ENCODE results near the gene ABLIM1.

Gene ABLIM1

DNA sequence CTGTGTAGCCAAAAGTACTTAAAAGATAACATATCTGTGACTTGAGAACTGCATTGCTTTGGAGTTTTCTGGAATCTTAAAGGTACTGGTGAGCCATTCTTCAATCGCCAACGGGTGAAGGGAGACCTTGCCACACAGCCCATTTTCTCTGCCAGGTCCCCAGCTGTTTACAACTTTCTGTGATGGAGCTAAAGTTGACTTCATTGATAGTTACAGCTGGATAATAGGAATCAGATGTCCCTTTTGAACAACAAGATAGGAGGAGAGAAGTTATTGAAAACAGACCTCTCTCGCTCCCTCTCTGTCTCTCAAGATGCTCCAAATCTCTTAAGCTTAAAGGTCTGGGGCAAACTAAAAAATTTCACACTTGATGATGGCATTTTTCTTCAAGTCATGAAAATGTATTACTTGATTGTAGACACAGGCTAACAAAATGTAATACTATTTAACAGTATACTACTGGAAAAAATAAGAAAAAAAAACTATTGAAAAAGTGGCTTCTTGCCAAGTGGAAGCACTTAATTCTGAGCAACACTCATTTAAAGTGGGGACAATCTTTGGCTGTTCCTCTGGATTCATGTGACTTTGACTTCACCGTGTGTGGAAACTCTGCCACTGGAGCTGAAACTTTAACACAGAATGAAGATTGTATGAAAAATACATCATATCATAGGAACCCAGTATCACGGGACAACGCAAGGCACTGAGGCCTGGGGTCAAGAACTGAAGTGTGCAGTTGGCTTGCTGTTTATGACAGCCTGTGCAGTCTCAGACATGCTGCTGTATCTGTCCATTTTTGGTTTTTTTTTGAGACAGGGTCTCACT, 175.4 kb downstream of the ABLIM1 start:
- no peaks in the 10 kb centered on the region for H3K9me2 ChIP-seq (replicated peaks; ENCODE audit: insufficient read depth, low read length)
- H3K27ac ChIP-seq (ENCODE audit: low read length), result no peak overlapping the region
- H3K36me3 ChIP-seq (replicated peaks; ENCODE audit: insufficient read depth, low read length), result no peaks in the 10 kb centered on the region
- no peaks in the 10 kb centered on the region for H3K9me3 ChIP-seq (replicated peaks; ENCODE audit: insufficient read depth, low read length)
- TF ChIP-seq CTCF (IDR thresholded peaks at IDR 0.05; ENCODE audit: low read length), result no peak
- TF ChIP-seq EZH2 (optimal IDR thresholded peaks at IDR 0.05; ENCODE audit: low read depth, low read length), result no peak
- no peak for TF ChIP-seq EZH2phosphoT487 (IDR thresholded peaks at IDR 0.05; ENCODE audit: low read length)
- peaks cover 4% of the 10 kb centered on the region; the same call in 1 of the 2 replicates for H3K4me1 ChIP-seq (ENCODE audit: low read length)
- H3F3A ChIP-seq (ENCODE audit: insufficient read depth, low read length), result no peaks in the 10 kb centered on the region
- no peak for DNase-seq
- H2AFZ ChIP-seq (ENCODE audit: low read length), result no peak overlapping the region
- H4K20me1 ChIP-seq (ENCODE audit: insufficient read depth, low read length), result no peaks in the 10 kb centered on the region
- no peaks in the 10 kb centered on the region for H3K79me2 ChIP-seq (ENCODE audit: low read length)
- no peak overlapping the region for H3K4me3 ChIP-seq (ENCODE audit: low read length)
- H3K9ac ChIP-seq (ENCODE audit: low read length), result no peak overlapping the region
- H3K4me2 ChIP-seq (ENCODE audit: low read depth, low read length), result no peak overlapping the region
- no peaks in the 10 kb centered on the region for H3K27me3 ChIP-seq (replicated peaks; ENCODE audit: insufficient read depth, low read length)

- no peak overlapping the region for H2AFZ ChIP-seq (ENCODE audit: low read length)
- no peaks in the 10 kb centered on the region for H3F3A ChIP-seq (ENCODE audit: insufficient read depth, low read length)
- no peaks in the 10 kb centered on the region for H3K36me3 ChIP-seq (replicated peaks; ENCODE audit: insufficient read depth, low read length)
- H3K4me3 ChIP-seq (ENCODE audit: low read length), result no peak overlapping the region
- H3K9me3 ChIP-seq (replicated peaks; ENCODE audit: insufficient read depth, low read length), result no peaks in the 10 kb centered on the region
- H3K27ac ChIP-seq (ENCODE audit: low read length), result no peak overlapping the region
- no peak for DNase-seq
- H3K9ac ChIP-seq (ENCODE audit: low read length), result no peak overlapping the region
- no peaks in the 10 kb centered on the region for H3K27me3 ChIP-seq (replicated peaks; ENCODE audit: insufficient read depth, low read length)
- TF ChIP-seq EZH2 (optimal IDR thresholded peaks at IDR 0.05; ENCODE audit: low read depth, low read length), result no peak
- TF ChIP-seq CTCF (IDR thresholded peaks at IDR 0.05; ENCODE audit: low read length), result no peak
- TF ChIP-seq EZH2phosphoT487 (IDR thresholded peaks at IDR 0.05; ENCODE audit: low read length), result no peak
- H3K4me2 ChIP-seq (ENCODE audit: low read depth, low read length), result no peak overlapping the region
- H3K9me2 ChIP-seq (replicated peaks; ENCODE audit: insufficient read depth, low read length), result no peaks in the 10 kb centered on the region
- no peaks in the 10 kb centered on the region for H4K20me1 ChIP-seq (ENCODE audit: insufficient read depth, low read length)
- no peaks in the 10 kb centered on the region for H3K4me1 ChIP-seq (ENCODE audit: low read length)
- no peaks in the 10 kb centered on the region for H3K79me2 ChIP-seq (ENCODE audit: low read length)
These were observed 177.0 kb downstream of the ABLIM1 start for GRCh38 chr10:114481055-114481454.

DNA sequence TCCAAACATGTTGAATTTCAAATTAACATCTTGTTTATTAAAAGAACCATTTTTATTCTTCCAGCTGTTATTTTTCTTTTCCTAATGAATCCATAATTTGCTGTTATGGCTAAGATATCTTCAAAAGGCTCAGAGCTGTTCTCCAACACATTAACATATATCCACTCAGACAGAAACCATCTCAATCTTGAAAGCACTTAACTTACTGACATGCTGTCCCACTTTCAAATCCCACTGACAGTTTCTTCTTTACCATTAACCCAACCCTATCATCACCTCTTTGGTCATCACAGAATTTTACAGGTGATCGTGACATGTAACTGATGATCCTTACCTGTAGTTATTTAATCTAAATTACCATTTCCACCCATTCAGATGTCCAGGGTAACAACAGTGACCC, 178.2 kb downstream of the ABLIM1 start:
- Histone ChIP-seq H2AFZ (ENCODE audit: low read length) (no peak overlapping the region), H3K27ac (ENCODE audit: low read length) (no peak overlapping the region), H3F3A (ENCODE audit: insufficient read depth, low read length) (no peaks in the 10 kb centered on the region), H3K4me1 (ENCODE audit: low read length) (no peaks in the 10 kb centered on the region), H3K36me3 (replicated peaks; ENCODE audit: insufficient read depth, low read length) (no peaks in the 10 kb centered on the region), H3K9ac (ENCODE audit: low read length) (no peak overlapping the region), H3K9me2 (replicated peaks; ENCODE audit: insufficient read depth, low read length) (no peaks in the 10 kb centered on the region), H3K4me2 (ENCODE audit: low read depth, low read length) (no peak overlapping the region), H3K79me2 (ENCODE audit: low read length) (no peaks in the 10 kb centered on the region), H3K4me3 (ENCODE audit: low read length) (no peak overlapping the region), H3K27me3 (replicated peaks; ENCODE audit: insufficient read depth, low read length) (no peaks in the 10 kb centered on the region), H3K9me3 (replicated peaks; ENCODE audit: insufficient read depth, low read length) (no peaks in the 10 kb centered on the region), H4K20me1 (ENCODE audit: insufficient read depth, low read length) (no peaks in the 10 kb centered on the region)
- TF ChIP-seq CTCF (IDR thresholded peaks at IDR 0.05; ENCODE audit: low read length) (no peak), EZH2phosphoT487 (IDR thresholded peaks at IDR 0.05; ENCODE audit: low read length) (no peak), EZH2 (optimal IDR thresholded peaks at IDR 0.05; ENCODE audit: low read depth, low read length) (no peak)
- DNase-seq, result no peak

Measured in MM.1S (cell line).